Measurements from ENCODE around the gene TFAP2B.
A peak's percentile ranks its signal among the peaks of the same experiment; 100 is the strongest.

Gene TFAP2B

GRCh38 chr6:50818673-50819072, at the start of gene TFAP2B:
TSS of gene TFAP2B (plus strand) at chr6:50818871. CDS start at chr6:50818892, 21 bp downstream.
- DNase-seq (ENCODE audit: low read depth): no peak

DNA sequence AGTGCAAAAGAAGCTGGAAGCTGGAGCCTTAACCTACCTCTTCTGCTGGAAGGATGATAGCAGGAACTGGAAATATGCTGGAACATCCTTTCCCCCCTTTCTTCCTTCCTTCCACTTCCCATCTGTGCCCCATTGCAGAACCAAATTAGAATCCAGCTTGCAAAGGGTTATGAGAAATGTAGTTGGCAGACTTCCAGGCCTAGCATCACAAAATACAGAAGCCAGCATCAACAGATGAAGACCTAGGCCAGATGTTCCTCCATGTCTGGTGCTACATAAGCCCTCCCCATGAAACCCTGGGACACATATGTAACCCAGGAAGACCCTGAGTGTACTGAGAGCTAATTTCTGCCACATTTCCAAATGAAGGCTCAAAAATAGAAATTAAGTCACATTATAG, 40.0 kb upstream of the TFAP2B start:
- DNase-seq (ENCODE audit: low read depth): no peak

- no peak for DNase-seq (ENCODE audit: low read depth)
These were observed 38.3 kb upstream of the TFAP2B start for GRCh38 chr6:50780382-50780781.

- DNase-seq (ENCODE audit: low read depth): no peak
These were observed 32.8 kb upstream of the TFAP2B start for GRCh38 chr6:50785921-50786320.

DNA sequence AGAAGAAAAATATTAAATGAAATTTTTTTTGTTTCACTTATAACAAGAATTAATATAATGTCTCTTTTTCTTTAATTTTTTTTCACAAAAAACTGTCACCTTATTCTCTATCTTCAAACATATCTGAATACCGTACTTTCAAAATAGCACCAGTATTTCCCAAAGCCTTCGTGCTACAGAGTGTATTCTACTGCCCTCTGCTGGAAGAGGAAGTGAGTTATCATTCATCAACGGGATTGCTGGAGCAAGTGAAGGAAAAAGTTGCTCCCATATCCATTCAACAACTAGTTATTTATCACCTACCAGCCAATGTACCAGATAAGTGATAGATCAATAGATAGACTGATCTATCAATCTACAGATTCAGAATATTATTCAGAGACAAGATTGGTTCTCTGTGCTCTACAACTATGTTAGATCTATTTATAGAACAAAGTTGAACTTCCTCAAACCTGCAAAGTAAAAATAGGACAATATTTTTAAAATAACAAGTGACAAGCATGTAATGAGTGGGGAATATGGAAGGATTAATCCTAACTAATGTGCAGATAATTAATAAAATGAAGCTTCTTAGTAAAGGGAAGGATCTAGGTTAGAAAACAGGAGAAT, 26.7 kb upstream of the TFAP2B start:
- no peak for DNase-seq (ENCODE audit: low read depth)

DNA sequence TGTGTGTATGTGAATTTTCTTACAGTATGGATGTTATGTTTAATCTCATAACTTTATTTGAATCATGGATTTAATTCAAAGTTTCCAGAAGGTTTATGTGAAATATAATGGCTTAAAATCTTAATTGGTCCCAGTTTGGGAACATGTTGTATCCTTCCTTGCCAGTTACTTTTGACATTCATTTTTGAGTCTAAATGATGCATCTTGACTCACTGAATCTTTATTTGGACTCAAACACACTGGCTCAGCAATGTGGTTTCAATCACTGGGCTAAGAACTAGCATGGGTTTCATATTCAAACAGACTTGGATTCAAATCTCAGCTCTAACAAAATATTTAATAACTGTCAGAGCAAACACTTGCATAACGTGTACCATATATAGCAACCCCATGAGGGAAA, 25.9 kb upstream of the TFAP2B start:
- DNase-seq (ENCODE audit: low read depth): no peak

DNA sequence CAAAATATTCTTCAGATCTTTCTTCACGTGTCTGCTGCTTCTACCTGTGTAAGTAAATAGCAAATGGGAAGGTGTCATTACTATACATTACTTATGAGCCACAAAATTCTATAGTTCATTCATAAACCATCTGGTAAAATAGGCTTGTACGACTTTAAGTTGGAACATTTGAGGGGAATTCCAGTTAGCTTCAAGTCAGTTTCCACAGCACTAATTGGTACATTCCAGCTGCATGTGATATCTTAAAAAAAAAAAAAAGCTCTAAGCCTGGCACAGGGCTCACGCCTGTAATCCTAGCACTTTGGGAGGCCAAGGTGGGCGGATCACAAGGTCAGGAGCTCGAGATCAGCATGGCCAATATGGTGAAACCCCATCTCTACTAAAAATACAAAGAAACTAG, 23.1 kb upstream of the TFAP2B start:
- no peak for DNase-seq (ENCODE audit: low read depth)

GRCh38 chr6:50804283-50804682, 14.4 kb upstream of the TFAP2B start:
- no peak for DNase-seq (ENCODE audit: low read depth)

- DNase-seq (ENCODE audit: low read depth): no peak
These were observed 11.6 kb upstream of the TFAP2B start for GRCh38 chr6:50807035-50807434.

DNA sequence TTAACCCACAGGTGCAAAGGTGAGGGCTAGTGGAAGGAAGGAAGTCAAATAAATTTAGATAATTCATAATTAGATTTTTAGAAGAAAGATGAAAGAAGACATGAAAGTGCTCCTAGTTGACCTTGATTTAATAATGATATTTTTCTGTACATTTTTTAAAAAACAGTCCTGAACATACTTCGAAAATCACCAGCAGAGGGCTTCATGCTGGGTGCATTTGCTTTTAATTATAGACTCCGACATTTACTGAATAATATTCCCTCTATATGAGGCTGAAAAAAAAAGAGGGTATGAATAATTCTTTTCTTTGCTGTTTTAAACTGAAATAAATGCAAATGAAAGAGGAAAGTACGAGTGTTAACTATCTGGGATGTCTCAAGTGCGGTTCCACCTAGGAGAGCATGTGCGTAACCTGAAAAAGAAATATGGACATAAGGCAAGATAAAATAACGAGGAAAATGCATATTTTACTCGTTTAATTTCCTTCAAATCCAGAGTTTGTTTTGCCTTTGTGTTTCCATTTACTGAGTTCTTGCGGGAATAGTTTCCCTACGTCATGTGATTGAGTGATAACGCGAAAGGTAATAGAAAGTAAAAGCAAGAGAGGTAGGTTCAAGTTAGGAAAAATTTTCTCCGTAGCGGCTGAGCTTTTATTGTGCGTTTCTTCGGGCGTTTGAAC, 3.1 kb upstream of the TFAP2B start:
- DNase-seq (ENCODE audit: low read depth): no peak

- peak; percentile 30 for DNase-seq (ENCODE audit: low read depth)
These were observed 2.5 kb upstream of the TFAP2B start for GRCh38 chr6:50816115-50816675.

DNA sequence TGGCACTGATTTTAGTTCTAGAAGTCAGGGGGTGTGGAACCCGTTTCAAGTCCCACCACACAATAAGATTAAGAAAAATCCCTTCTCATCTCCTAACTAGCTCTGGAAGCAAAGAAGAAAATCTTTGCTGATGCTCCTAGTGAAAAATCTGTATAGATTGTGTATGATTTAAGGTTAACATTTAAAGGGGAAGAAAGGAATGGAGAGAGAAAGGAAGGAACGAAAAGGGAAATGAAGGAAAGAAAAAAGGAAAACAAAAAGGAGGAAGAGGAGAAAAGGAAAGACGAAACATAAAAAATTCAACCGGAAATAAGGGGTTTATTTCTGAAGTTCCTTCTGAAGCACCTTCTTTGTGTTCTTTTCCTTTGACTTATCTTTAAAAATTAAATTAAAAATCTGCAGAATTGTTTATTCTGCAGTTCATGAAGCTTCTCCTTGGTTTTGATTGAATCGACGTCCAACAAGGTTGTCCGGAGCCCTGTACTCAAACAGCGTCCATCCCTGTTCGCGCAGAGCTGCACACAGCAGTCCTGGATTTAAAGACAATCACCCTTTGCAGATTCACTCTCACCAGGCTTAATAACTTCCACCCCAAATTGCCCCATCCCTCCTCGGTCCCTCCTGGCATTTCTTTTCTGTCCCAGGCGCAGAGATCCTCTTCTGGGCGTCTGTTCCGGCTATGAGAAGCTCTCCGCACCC, 1.6 kb upstream of the TFAP2B start:
- DNase-seq (ENCODE audit: low read depth): no peak

- DNase-seq (ENCODE audit: low read depth): no peak
These were observed 1.1 kb upstream of the TFAP2B start for GRCh38 chr6:50817646-50817950.

GRCh38 chr6:50818020-50818419, 651 bp upstream of the TFAP2B start:
- DNase-seq (ENCODE audit: low read depth): no peak

DNA sequence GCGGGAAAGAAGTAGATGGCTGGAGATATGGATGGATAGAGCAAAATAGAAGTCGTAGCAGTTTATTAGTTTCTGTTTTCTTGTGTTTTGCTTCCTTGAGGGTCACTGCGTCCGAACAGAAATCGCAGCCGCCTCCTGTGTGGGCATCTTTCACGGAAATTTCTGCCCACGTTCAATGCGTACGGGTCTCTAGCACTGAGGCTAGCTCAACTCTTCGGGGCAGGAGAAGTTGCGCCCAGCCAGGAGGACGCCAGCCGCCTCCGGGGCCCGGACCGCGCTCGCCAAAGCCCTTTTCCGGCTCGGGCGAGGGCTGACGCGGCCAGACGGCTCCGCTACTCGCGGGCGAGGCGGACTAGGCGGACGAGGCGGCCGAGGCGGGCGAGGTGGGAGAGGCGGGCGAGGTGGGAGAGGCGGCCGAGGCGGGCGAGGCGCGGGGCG, 814 bp downstream of the TFAP2B start:
- no peak for DNase-seq (ENCODE audit: low read depth)

DNA sequence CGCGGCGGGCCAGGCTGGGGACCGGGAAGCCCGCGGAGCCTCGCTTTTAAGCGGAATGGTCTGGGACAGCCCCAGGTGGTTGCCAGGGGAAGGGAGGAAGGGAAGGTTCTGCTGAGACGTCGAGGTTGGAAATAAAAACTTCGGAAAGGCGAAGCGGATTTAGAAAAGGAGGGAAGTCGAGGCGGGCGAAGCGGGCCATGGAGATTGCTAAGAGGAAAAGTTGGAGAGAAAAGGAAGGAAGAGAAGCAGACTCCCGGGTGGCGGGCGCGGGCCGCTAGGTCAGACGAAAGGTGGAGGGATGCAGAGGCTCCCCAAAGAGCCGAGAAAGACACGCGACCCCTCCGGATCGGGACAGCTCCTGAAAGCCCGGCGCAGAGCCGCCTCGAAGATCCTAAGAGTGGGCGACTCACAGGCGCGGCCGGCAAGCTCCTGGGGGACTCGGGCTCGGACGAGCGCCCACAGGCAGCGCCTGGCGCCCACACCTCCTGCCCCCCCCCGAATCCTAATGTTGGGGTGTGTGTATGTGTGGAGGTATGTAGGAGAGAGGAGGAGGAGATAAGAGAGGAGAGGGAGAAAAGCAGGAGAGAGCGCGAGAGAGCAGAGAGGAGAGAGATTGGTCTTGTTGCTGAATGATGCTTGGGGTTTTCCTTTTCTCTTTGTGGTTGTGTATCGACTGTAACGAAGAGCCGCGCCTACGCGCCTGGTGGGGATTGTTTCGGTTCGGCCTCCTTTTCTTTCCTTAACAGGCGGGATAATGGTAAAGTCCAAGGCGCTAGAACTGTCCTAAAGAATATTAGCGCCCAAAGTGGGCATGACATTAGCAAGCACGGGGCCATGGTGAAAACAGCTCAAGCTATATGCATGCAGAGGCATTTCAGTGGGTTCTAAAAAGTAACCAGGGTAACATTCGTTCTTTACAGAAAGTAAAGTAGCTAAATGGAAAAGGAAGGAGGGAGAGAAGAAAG, 1.5 kb downstream of the TFAP2B start:
- DNase-seq (ENCODE audit: low read depth): no peak

DNA sequence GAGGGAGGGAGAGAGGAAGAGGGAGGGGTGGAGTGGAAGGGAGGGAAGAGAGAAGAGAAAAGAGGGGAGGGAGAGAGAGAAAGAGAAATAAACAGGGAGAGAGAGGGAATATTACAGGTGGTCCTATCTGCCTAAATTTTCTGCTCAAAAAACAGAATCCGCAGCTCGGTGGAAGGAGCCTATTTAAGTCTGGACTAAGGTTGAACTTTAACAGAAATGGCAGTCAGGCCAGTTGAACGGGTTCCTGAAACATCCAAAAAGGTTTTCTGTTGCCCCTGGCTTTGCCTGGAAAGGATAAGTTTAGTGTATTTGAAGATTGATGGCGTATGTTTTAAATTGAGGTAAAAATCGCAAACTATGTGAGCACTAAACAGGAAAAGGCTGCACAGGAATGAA, 2.2 kb downstream of the TFAP2B start:
- no peak for DNase-seq (ENCODE audit: low read depth)

DNA sequence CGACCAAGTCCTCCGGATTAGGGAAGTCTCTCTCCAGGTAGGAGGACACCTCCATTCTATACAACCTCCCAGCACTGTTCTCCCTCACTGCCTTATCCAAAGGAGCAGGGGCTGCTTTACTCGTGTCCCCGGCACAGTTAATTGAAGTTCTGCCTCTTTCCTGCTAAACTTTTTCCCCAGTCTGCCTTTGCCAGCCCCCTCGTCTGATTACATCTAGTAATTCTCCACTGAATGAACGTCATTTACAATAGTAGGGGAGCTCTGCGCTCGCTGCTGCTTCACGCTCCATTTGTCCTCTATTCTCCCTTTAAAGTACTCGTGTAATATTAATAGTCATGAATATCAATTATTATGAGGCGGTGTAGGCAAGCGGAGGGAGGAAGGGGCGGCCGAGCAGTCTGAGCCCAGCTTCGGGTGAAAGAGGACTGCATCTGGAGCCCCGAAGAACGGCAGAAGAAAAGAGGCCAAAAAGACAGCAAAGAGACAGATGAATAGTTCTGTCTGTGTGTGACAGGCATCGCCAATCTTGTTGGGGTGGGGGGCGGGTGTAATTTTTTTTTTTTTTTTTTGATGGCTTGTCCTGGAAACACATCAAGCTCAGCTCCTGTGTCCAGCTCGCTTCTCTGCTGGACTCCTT, 2.9 kb downstream of the TFAP2B start:
- DNase-seq (ENCODE audit: low read depth): no peak

GRCh38 chr6:50822078-50822476, 3.4 kb downstream of the TFAP2B start:
- DNase-seq (ENCODE audit: low read depth): no peak

- no peak for DNase-seq (ENCODE audit: low read depth)
These were observed 4.6 kb downstream of the TFAP2B start for GRCh38 chr6:50823094-50823920.

GRCh38 chr6:50824552-50824951, 5.9 kb downstream of the TFAP2B start:
- no peak for DNase-seq (ENCODE audit: low read depth)

Measured in stimulated activated CD8-positive, alpha-beta memory T cell treated with anti-CD3 and anti-CD28 coated beads, Interleukin-12 subunit alpha, Interleukin-12 subunit beta, amount 100 ng/mL, for 1 hour (primary cell).